BJ (cell line): ENCODE measurements around the gene MIA. TPM values are rescaled to one million over a fixed set of nuclear protein-coding genes. Genes with fewer than 3 reads are reported as not detected.
"Not testable (repeated sequence)": the region's sequence is repeated elsewhere in the genome, so short reads cannot be mapped to it uniquely, and the experiment has no call there.

Source experiments
- CTCF ChIA-PET: fragments of 350-600 bp; formaldehyde crosslinking; extraction: SDS; loops from one replicate; lab custom pipeline; 2021; ENCODE audit warnings: antibody characterized with exemption, inconsistent platforms; lab: Yijun Ruan, JAX
- POLR2A ChIA-PET: fragments of 300-600 bp; sonication (Branson Sonifier 250); formaldehyde crosslinking; extraction: SDS; loops from one replicate; lab custom pipeline; 2021; ENCODE audit warnings: antibody characterized with exemption; lab: Charles Lee
- DNase-seq: peaks from one replicate; pipeline ENCODE4 v3.0.0-alpha.2; 2011; ENCODE audit warnings: low read depth
- H3K27me3 ChIP-seq: 2 replicates; pipeline ENCODE4 v1.6.0; 2011; ENCODE audit warnings: low read length; ENCODE audit not compliant: control insufficient read depth, insufficient read depth
- H3K36me3 ChIP-seq: 2 replicates; pipeline ENCODE4 v1.5.1; 2011; ENCODE audit warnings: low read length; ENCODE audit not compliant: control insufficient read depth, insufficient read depth
- H3K4me3 ChIP-seq: 2 replicates; pipeline ENCODE4 v1.5.1; 2011; ENCODE audit warnings: low read depth, mild to moderate bottlenecking, control low read depth, low read length
- polyA plus RNA-seq: library from polyadenylated mRNA; depleted of rRNA; stranded (reverse); fragments of >200 nt; gene quantifications from 2 replicates; pipeline ENCODE4 v1.2.3, GENCODE V29; 2011; rRNA removed

MIA gene
- polyA plus RNA-seq, 1 experiment = not detected

- H3K36me3 ChIP-seq, H3K4me3 ChIP-seq, H3K27me3 ChIP-seq, POLR2A ChIA-PET, DNase-seq: not testable (repeated sequence)
- CTCF ChIA-PET = interaction anchor here (3.2 kb wide), 1 partner anchor 163 kb away, joined by 13 read pairs; no protein-coding TSS in a partner anchor
These were observed 50.3 kb downstream of the MIA start for GRCh38 chr19:40825460-40826095.

GRCh38 chr19:40826312-40826698, 51.0 kb downstream of the MIA start:
- CTCF ChIA-PET, H3K27me3 ChIP-seq, H3K4me3 ChIP-seq, H3K36me3 ChIP-seq, DNase-seq, POLR2A ChIA-PET: not testable (repeated sequence)

GRCh38 chr19:40826699-40827385, 51.5 kb downstream of the MIA start:
- H3K36me3 ChIP-seq, CTCF ChIA-PET, H3K27me3 ChIP-seq, POLR2A ChIA-PET, DNase-seq, H3K4me3 ChIP-seq: not testable (repeated sequence)

Other genes with a start within 250 kb of the MIA start
- gene SHKBP1, start 198.6 kb upstream of the MIA start, polyA plus RNA-seq = 35.5 and 59.0 TPM in 2 replicates
- gene LTBP4, start 174.2 kb upstream of the MIA start, polyA plus RNA-seq = 8.9 and 14.5 TPM in 2 replicates
- gene NUMBL, start 84.9 kb upstream of the MIA start, polyA plus RNA-seq = 15.9 and 28.6 TPM in 2 replicates
- 22.7 and 35.3 TPM in 2 replicates for gene COQ8B, start 58.6 kb upstream of the MIA start, polyA plus RNA-seq
- 8.9 and 11.9 TPM in 2 replicates for gene ITPKC, start 58.4 kb upstream of the MIA start, polyA plus RNA-seq
- gene ACTMAP, start 25.0 kb upstream of the MIA start, polyA plus RNA-seq = 3.9 and 5.5 TPM in 2 replicates
- gene SNRPA, start 24.3 kb upstream of the MIA start, polyA plus RNA-seq = 92.2 and 167 TPM in 2 replicates
- 16.5 and 25.4 TPM in 2 replicates for gene RAB4B, start 2.7 kb downstream of the MIA start, polyA plus RNA-seq
- 39.3 and 65.5 TPM in 2 replicates for gene EGLN2, start 23.7 kb downstream of the MIA start, polyA plus RNA-seq
- gene CYP2A6, start 74.9 kb downstream of the MIA start, polyA plus RNA-seq = not detected in 2 replicates
- gene CYP2A7, start 106.7 kb downstream of the MIA start, polyA plus RNA-seq = not detected in 2 replicates
- not detected in 2 replicates for gene CYP2B6, start 215.8 kb downstream of the MIA start, polyA plus RNA-seq